GM23338 (cell line): ENCODE measurements around the gene CHMP5. TPM values are rescaled to one million over a fixed set of nuclear protein-coding genes. Genes with fewer than 3 reads are reported as not detected.

Experiments
- ATAC-seq: fragments of 200-7000 bp; cut with Tn5 transposase; 3 replicates; pipeline ENCODE4 v1.9.1; 2020
- DNase-seq: peaks from one replicate; pipeline ENCODE4 v3.0.0-alpha.2; 2015; ENCODE audit warnings: low spot score
- H2AFZ ChIP-seq: fragments of 200-600 bp; sonication (generic); 2 replicates; pipeline ENCODE4 v1.8.0; 2016; ENCODE audit warnings: antibody characterized with exemption, mild to moderate bottlenecking, moderate library complexity
- H3F3A ChIP-seq: fragments of 200-600 bp; sonication (generic); replicated peaks from 2 replicates; pipeline ENCODE4 v1.8.0; 2017; ENCODE audit warnings: antibody characterized with exemption, mixed run types, low read depth
- H3K27ac ChIP-seq: fragments of 200-600 bp; sonication (generic); 2 replicates; pipeline ENCODE4 v1.6.1; 2016; ENCODE audit warnings: low read depth
- H3K27me3 ChIP-seq: fragments of 200-600 bp; sonication (generic); 2 replicates; pipeline ENCODE4 v1.8.0; 2016; ENCODE audit warnings: mild to moderate bottlenecking, mixed run types, moderate library complexity; ENCODE audit not compliant: insufficient read depth
- H3K36me3 ChIP-seq: fragments of 200-600 bp; sonication (generic); 2 replicates; pipeline ENCODE4 v1.8.0; 2016; ENCODE audit warnings: mild to moderate bottlenecking; ENCODE audit not compliant: insufficient read depth
- H3K4me1 ChIP-seq: fragments of 200-600 bp; sonication (generic); 2 replicates; pipeline ENCODE4 v1.8.0; 2016; ENCODE audit warnings: mild to moderate bottlenecking, moderate library complexity; ENCODE audit not compliant: insufficient read depth
- H3K4me2 ChIP-seq: fragments of 200-600 bp; sonication (generic); 2 replicates; pipeline ENCODE4 v1.7.1; 2017; ENCODE audit warnings: mixed run types
- H3K4me3 ChIP-seq: fragments of 200-600 bp; sonication (generic); 2 replicates; pipeline ENCODE4 v1.6.1; 2016; ENCODE audit warnings: mixed run types
- H3K79me2 ChIP-seq: fragments of 200-600 bp; sonication (generic); replicated peaks from 2 replicates; pipeline ENCODE4 v1.8.0; 2017; ENCODE audit warnings: mild to moderate bottlenecking; ENCODE audit not compliant: insufficient read depth
- H3K9me2 ChIP-seq: fragments of 200-600 bp; sonication (generic); 2 replicates; pipeline ENCODE4 v1.8.0; 2017; ENCODE audit not compliant: insufficient read depth
- H4K20me1 ChIP-seq: fragments of 200-600 bp; sonication (generic); replicated peaks from 2 replicates; pipeline ENCODE4 v1.8.0; 2017; ENCODE audit warnings: mild to moderate bottlenecking; ENCODE audit not compliant: insufficient read depth
- H3K27ac Mint-ChIP-seq: 2 replicates; pipeline ENCODE4 v1.8.0; 2020; ENCODE audit warnings: inconsistent platforms, mild to moderate bottlenecking, moderate library complexity, mixed read lengths
- H3K27me3 Mint-ChIP-seq: 3 replicates; pipeline ENCODE4 v1.8.0; 2022; ENCODE audit warnings: low read depth, mild to moderate bottlenecking, moderate library complexity, mixed read lengths, inconsistent platforms; ENCODE audit not compliant: insufficient read depth, poor library complexity
- H3K36me3 Mint-ChIP-seq: 3 replicates; pipeline ENCODE4 v1.8.0; 2021; ENCODE audit warnings: low read depth, mild to moderate bottlenecking, inconsistent platforms, moderate library complexity, mixed read lengths
- H3K4me1 Mint-ChIP-seq: 3 replicates; pipeline ENCODE4 v1.8.0; 2020; ENCODE audit warnings: mild to moderate bottlenecking, inconsistent platforms, mixed read lengths
- H3K4me3 Mint-ChIP-seq: 3 replicates; pipeline ENCODE4 v1.8.0; 2021; ENCODE audit warnings: moderate library complexity, mild to moderate bottlenecking, inconsistent platforms, mixed read lengths
- H3K9me3 Mint-ChIP-seq: 3 replicates; pipeline ENCODE4 v1.8.0; 2020; ENCODE audit warnings: moderate library complexity, mild to moderate bottlenecking, inconsistent platforms, mixed read lengths
- CREB1 ChIP-seq: fragments of 250-450 bp; sonication (Bioruptor Pico); IDR thresholded peaks from 2 replicates; pipeline ENCODE4 v1.5.0; 2020; ENCODE audit warnings: low read depth, mild to moderate bottlenecking, moderate library complexity
- EZH2 ChIP-seq: fragments of 200-600 bp; sonication (generic); IDR thresholded peaks from one replicate; pipeline ENCODE4 v1.8.0; 2017; ENCODE audit warnings: antibody characterized with exemption, mild to moderate bottlenecking, low read depth; ENCODE audit not compliant: unreplicated experiment
- EZH2phosphoT487 ChIP-seq: fragments of 200-600 bp; sonication (generic); IDR thresholded peaks from one replicate; pipeline ENCODE4 v1.8.1; 2018; ENCODE audit warnings: antibody characterized with exemption; ENCODE audit not compliant: unreplicated experiment
- JUNB ChIP-seq: IDR thresholded peaks from one replicate; pipeline ENCODE4 v1.6.1; 2016; ENCODE audit warnings: antibody characterized with exemption; ENCODE audit not compliant: unreplicated experiment
- NANOG ChIP-seq: IDR thresholded peaks from 2 replicates; pipeline ENCODE4 v1.6.1; 2016; ENCODE audit warnings: antibody characterized with exemption, borderline replicate concordance
- POLR2AphosphoS5 ChIP-seq: IDR thresholded peaks from 2 replicates; pipeline ENCODE4 v1.6.1; 2016; ENCODE audit warnings: antibody characterized with exemption, low read depth
- STAT1 ChIP-seq: IDR thresholded peaks from one replicate; pipeline ENCODE4 v1.6.1; 2016; ENCODE audit warnings: antibody characterized with exemption; ENCODE audit not compliant: unreplicated experiment
- ZNF114 ChIP-seq: fragments of 250-450 bp; sonication (Bioruptor Pico); IDR thresholded peaks from 2 replicates; pipeline ENCODE4 v1.5.0; 2020; ENCODE audit warnings: mild to moderate bottlenecking, moderate library complexity
- ZNF331 ChIP-seq: fragments of 250-450 bp; sonication (Bioruptor Pico); IDR thresholded peaks from 2 replicates; pipeline ENCODE4 v1.5.0; 2020; ENCODE audit warnings: low read depth, mild to moderate bottlenecking, moderate library complexity
- polyA plus RNA-seq: library from polyadenylated mRNA; unstranded; fragments of >200 nt; fragmentation: Nextera tagmentation; extraction: Ambion mirVana; gene quantifications from 2 replicates; pipeline ENCODE4 v1.2.1, GENCODE V29; 2016
- total RNA-seq: library from RNA; depleted of rRNA; stranded (reverse); fragments of >200 nt; shearing (Covaris generic); gene quantifications from 2 replicates; pipeline ENCODE4 v1.2.3, GENCODE V29; 2014
- TF ChIP-seq, protein P1 (sequence below): fragments of 250-450 bp; sonication (Bioruptor Pico); IDR thresholded peaks from 2 replicates; pipeline ENCODE4 v1.5.0; 2020; ENCODE audit warnings: mild to moderate bottlenecking, moderate library complexity
- TF ChIP-seq, protein P2 (sequence below): IDR thresholded peaks from one replicate; pipeline ENCODE4 v1.6.1; 2018; ENCODE audit warnings: antibody characterized with exemption; ENCODE audit not compliant: unreplicated experiment
- TF ChIP-seq, protein P3 (sequence below): IDR thresholded peaks from 2 replicates; pipeline ENCODE4 v1.6.1; 2016; ENCODE audit warnings: antibody characterized with exemption
- TF ChIP-seq, protein P4 (sequence below), 2 experiments: fragments of 200-600 bp in 1 of 2; sonication (generic) in 1 of 2; conservative IDR thresholded peaks; 2 replicates each; pipeline versions ENCODE4 v1.5.1 to v1.6.1; 2016 to 2017; ENCODE audit warnings: antibody characterized with exemption in 2 of 2, low read depth in 2 of 2, mild to moderate bottlenecking in 2 of 2, moderate library complexity in 1 of 2

CHMP5 gene
- total and polyA plus RNA-seq, 2 experiments from 2014 or later, result 30.9 to 77.8 TPM

DNA sequence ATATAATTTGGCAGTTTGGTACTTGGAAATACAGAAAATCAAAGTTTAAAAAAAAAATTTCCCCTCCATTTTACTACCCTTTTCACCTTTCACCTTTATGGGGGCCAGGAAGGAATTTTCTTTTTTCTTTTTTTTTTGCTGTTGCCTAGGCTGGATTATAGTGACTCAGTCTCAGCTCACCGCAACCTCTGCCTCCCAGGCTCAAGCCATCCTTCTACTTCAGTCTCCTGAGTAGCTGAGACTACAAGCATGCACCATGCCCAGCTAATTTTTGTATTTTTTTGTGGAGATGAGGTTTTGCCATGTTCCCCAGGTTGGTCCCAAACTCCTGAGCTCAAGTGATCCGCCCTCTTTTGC, 9.1 kb downstream of the CHMP5 start:
- TF ChIP-seq EZH2phosphoT487 (no peak), JUNB (no peak), ZNF331 (CRISPR knock-in tag) (no peak), STAT1 (no peak), POLR2AphosphoS5 (no peak), CREB1 (no peak), NANOG (no peak), ZNF114 (CRISPR knock-in tag) (no peak), EZH2 (no peak)
- TF ChIP-seq, protein P1, sequence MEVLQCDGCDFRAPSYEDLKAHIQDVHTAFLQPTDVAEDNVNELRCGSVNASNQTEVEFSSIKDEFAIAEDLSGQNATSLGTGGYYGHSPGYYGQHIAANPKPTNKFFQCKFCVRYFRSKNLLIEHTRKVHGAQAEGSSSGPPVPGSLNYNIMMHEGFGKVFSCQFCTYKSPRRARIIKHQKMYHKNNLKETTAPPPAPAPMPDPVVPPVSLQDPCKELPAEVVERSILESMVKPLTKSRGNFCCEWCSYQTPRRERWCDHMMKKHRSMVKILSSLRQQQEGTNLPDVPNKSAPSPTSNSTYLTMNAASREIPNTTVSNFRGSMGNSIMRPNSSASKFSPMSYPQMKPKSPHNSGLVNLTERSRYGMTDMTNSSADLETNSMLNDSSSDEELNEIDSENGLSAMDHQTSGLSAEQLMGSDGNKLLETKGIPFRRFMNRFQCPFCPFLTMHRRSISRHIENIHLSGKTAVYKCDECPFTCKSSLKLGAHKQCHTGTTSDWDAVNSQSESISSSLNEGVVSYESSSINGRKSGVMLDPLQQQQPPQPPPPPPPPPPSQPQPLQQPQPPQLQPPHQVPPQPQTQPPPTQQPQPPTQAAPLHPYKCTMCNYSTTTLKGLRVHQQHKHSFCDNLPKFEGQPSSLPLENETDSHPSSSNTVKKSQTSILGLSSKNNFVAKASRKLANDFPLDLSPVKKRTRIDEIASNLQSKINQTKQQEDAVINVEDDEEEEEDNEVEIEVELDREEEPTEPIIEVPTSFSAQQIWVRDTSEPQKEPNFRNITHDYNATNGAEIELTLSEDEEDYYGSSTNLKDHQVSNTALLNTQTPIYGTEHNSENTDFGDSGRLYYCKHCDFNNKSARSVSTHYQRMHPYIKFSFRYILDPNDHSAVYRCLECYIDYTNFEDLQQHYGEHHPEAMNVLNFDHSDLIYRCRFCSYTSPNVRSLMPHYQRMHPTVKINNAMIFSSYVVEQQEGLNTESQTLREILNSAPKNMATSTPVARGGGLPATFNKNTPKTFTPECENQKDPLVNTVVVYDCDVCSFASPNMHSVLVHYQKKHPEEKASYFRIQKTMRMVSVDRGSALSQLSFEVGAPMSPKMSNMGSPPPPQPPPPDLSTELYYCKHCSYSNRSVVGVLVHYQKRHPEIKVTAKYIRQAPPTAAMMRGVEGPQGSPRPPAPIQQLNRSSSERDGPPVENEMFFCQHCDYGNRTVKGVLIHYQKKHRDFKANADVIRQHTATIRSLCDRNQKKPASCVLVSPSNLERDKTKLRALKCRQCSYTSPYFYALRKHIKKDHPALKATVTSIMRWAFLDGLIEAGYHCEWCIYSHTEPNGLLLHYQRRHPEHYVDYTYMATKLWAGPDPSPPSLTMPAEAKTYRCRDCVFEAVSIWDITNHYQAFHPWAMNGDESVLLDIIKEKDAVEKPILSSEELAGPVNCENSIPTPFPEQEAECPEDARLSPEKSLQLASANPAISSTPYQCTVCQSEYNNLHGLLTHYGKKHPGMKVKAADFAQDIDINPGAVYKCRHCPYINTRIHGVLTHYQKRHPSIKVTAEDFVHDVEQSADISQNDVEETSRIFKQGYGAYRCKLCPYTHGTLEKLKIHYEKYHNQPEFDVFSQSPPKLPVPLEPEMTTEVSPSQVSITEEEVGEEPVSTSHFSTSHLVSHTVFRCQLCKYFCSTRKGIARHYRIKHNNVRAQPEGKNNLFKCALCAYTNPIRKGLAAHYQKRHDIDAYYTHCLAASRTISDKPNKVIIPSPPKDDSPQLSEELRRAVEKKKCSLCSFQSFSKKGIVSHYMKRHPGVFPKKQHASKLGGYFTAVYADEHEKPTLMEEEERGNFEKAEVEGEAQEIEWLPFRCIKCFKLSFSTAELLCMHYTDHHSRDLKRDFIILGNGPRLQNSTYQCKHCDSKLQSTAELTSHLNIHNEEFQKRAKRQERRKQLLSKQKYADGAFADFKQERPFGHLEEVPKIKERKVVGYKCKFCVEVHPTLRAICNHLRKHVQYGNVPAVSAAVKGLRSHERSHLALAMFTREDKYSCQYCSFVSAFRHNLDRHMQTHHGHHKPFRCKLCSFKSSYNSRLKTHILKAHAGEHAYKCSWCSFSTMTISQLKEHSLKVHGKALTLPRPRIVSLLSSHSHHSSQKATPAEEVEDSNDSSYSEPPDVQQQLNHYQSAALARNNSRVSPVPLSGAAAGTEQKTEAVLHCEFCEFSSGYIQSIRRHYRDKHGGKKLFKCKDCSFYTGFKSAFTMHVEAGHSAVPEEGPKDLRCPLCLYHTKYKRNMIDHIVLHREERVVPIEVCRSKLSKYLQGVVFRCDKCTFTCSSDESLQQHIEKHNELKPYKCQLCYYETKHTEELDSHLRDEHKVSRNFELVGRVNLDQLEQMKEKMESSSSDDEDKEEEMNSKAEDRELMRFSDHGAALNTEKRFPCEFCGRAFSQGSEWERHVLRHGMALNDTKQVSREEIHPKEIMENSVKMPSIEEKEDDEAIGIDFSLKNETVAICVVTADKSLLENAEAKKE (CRISPR knock-in tag), result no peak
- TF ChIP-seq, protein P2, sequence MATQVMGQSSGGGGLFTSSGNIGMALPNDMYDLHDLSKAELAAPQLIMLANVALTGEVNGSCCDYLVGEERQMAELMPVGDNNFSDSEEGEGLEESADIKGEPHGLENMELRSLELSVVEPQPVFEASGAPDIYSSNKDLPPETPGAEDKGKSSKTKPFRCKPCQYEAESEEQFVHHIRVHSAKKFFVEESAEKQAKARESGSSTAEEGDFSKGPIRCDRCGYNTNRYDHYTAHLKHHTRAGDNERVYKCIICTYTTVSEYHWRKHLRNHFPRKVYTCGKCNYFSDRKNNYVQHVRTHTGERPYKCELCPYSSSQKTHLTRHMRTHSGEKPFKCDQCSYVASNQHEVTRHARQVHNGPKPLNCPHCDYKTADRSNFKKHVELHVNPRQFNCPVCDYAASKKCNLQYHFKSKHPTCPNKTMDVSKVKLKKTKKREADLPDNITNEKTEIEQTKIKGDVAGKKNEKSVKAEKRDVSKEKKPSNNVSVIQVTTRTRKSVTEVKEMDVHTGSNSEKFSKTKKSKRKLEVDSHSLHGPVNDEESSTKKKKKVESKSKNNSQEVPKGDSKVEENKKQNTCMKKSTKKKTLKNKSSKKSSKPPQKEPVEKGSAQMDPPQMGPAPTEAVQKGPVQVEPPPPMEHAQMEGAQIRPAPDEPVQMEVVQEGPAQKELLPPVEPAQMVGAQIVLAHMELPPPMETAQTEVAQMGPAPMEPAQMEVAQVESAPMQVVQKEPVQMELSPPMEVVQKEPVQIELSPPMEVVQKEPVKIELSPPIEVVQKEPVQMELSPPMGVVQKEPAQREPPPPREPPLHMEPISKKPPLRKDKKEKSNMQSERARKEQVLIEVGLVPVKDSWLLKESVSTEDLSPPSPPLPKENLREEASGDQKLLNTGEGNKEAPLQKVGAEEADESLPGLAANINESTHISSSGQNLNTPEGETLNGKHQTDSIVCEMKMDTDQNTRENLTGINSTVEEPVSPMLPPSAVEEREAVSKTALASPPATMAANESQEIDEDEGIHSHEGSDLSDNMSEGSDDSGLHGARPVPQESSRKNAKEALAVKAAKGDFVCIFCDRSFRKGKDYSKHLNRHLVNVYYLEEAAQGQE, result no peak
- TF ChIP-seq, protein P3, sequence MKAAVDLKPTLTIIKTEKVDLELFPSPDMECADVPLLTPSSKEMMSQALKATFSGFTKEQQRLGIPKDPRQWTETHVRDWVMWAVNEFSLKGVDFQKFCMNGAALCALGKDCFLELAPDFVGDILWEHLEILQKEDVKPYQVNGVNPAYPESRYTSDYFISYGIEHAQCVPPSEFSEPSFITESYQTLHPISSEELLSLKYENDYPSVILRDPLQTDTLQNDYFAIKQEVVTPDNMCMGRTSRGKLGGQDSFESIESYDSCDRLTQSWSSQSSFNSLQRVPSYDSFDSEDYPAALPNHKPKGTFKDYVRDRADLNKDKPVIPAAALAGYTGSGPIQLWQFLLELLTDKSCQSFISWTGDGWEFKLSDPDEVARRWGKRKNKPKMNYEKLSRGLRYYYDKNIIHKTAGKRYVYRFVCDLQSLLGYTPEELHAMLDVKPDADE, result no peak
- TF ChIP-seq, protein P4, sequence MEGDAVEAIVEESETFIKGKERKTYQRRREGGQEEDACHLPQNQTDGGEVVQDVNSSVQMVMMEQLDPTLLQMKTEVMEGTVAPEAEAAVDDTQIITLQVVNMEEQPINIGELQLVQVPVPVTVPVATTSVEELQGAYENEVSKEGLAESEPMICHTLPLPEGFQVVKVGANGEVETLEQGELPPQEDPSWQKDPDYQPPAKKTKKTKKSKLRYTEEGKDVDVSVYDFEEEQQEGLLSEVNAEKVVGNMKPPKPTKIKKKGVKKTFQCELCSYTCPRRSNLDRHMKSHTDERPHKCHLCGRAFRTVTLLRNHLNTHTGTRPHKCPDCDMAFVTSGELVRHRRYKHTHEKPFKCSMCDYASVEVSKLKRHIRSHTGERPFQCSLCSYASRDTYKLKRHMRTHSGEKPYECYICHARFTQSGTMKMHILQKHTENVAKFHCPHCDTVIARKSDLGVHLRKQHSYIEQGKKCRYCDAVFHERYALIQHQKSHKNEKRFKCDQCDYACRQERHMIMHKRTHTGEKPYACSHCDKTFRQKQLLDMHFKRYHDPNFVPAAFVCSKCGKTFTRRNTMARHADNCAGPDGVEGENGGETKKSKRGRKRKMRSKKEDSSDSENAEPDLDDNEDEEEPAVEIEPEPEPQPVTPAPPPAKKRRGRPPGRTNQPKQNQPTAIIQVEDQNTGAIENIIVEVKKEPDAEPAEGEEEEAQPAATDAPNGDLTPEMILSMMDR (conservative IDR thresholded peaks at IDR 0.05; ENCODE audit: low read depth in 2 of 2), result no peak
- H3K27ac ChIP-seq, result no peak overlapping the region
- H3K4me1 ChIP-seq, result no peaks in the 10 kb centered on the region
- no peaks in the 10 kb centered on the region for H3F3A ChIP-seq
- peaks cover 4% of the 10 kb centered on the region for H3K27me3 Mint-ChIP-seq
- no peak overlapping the region for H3K4me3 ChIP-seq
- H3K4me1 Mint-ChIP-seq, result no peaks in the 10 kb centered on the region
- peaks cover 5% of the 10 kb centered on the region; the same call in 1 of the 2 replicates for H4K20me1 ChIP-seq
- no peaks in the 10 kb centered on the region for H3K9me3 Mint-ChIP-seq
- H3K4me3 Mint-ChIP-seq, result no peak overlapping the region
- DNase-seq (no peak), ATAC-seq (no peak)
- no peak overlapping the region for H2AFZ ChIP-seq
- no peak overlapping the region for H3K27ac Mint-ChIP-seq
- H3K36me3 Mint-ChIP-seq, result peaks cover 47% of the 10 kb centered on the region
- no peak overlapping the region for H3K4me2 ChIP-seq
- H3K27me3 ChIP-seq, result no peaks in the 10 kb centered on the region
- no peaks in the 10 kb centered on the region for H3K9me2 ChIP-seq
- peaks cover 49% of the 10 kb centered on the region for H3K36me3 ChIP-seq
- H3K79me2 ChIP-seq, result peaks cover 9% of the 10 kb centered on the region
